ENCODE measurements around the gene DDX10.

DNA sequence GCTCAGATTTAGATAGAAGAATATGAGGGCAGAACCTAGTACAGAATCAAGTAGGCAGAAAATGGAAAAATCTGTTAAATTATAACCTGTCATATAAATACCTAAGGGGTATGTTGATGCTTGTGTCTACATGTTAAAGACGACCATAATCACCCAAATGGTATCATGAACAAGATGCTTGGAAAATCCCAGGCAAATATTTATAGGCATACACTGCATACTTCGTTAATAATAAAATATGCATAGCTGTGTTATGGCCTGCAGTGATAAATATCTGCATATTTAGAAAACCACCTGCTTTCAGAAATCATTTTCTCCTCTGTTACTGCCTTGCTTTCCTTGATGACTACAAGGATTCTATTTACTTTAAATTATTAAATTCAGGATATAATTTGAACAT lies 18.9 kb upstream of the DDX10 start:
- TF ChIP-seq, protein P1, sequence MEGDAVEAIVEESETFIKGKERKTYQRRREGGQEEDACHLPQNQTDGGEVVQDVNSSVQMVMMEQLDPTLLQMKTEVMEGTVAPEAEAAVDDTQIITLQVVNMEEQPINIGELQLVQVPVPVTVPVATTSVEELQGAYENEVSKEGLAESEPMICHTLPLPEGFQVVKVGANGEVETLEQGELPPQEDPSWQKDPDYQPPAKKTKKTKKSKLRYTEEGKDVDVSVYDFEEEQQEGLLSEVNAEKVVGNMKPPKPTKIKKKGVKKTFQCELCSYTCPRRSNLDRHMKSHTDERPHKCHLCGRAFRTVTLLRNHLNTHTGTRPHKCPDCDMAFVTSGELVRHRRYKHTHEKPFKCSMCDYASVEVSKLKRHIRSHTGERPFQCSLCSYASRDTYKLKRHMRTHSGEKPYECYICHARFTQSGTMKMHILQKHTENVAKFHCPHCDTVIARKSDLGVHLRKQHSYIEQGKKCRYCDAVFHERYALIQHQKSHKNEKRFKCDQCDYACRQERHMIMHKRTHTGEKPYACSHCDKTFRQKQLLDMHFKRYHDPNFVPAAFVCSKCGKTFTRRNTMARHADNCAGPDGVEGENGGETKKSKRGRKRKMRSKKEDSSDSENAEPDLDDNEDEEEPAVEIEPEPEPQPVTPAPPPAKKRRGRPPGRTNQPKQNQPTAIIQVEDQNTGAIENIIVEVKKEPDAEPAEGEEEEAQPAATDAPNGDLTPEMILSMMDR (IDR thresholded peaks at IDR 0.05): no peak
- no peak for TF ChIP-seq POLR2A (IDR thresholded peaks at IDR 0.05)

Measured in uterus (tissue), 2 donors.